GM23248 (cell line): ENCODE measurements around the gene LYSMD1. TPM values are rescaled to one million over a fixed set of nuclear protein-coding genes. Genes with fewer than 3 reads are reported as not detected.
"Not testable (repeated sequence)": the region's sequence is repeated elsewhere in the genome, so short reads cannot be mapped to it uniquely, and the experiment has no call there.

Source experiments
- DNase-seq: peaks from one replicate; pipeline ENCODE4 v3.0.0-alpha.2; 2015
- H2AFZ ChIP-seq: fragments of 200-600 bp; sonication (generic); 2 replicates; pipeline ENCODE4 v1.6.1; 2016; ENCODE audit warnings: antibody characterized with exemption
- H3F3A ChIP-seq: fragments of 200-600 bp; sonication (generic); 2 replicates; pipeline ENCODE4 v1.6.1; 2016; ENCODE audit warnings: mild to moderate bottlenecking, antibody characterized with exemption, mixed run types; ENCODE audit not compliant: insufficient read depth
- H3K27ac ChIP-seq: fragments of 200-600 bp; sonication (generic); 2 replicates; pipeline ENCODE4 v1.5.1; 2016; ENCODE audit warnings: mild to moderate bottlenecking
- H3K27me3 ChIP-seq: fragments of 200-600 bp; sonication (generic); replicated peaks from 2 replicates; pipeline ENCODE4 v1.6.1; 2016; ENCODE audit warnings: mild to moderate bottlenecking; ENCODE audit not compliant: insufficient read depth
- H3K36me3 ChIP-seq: fragments of 200-600 bp; sonication (generic); 2 replicates; pipeline ENCODE4 v1.6.1; 2016; ENCODE audit warnings: low read depth, mild to moderate bottlenecking
- H3K4me1 ChIP-seq: fragments of 200-600 bp; sonication (generic); 2 replicates; pipeline ENCODE4 v1.6.1; 2016; ENCODE audit warnings: mild to moderate bottlenecking; ENCODE audit not compliant: insufficient read depth
- H3K4me2 ChIP-seq: fragments of 200-600 bp; sonication (generic); one replicate; pipeline ENCODE4 v1.6.1; 2016; ENCODE audit warnings: mild to moderate bottlenecking; ENCODE audit not compliant: unreplicated experiment
- H3K4me3 ChIP-seq: fragments of 200-600 bp; sonication (generic); 2 replicates; pipeline ENCODE4 v1.5.1; 2016; ENCODE audit warnings: mild to moderate bottlenecking
- H3K79me2 ChIP-seq: fragments of 200-600 bp; sonication (generic); 2 replicates; pipeline ENCODE4 v1.6.1; 2016; ENCODE audit warnings: mild to moderate bottlenecking; ENCODE audit not compliant: insufficient read depth
- H3K9ac ChIP-seq: fragments of 200-600 bp; sonication (generic); 2 replicates; pipeline ENCODE4 v1.6.1; 2016; ENCODE audit warnings: mild to moderate bottlenecking
- H3K9me2 ChIP-seq: fragments of 200-600 bp; sonication (generic); 2 replicates; pipeline ENCODE4 v1.6.1; 2016; ENCODE audit warnings: mixed run types, mild to moderate bottlenecking, moderate library complexity; ENCODE audit not compliant: insufficient read depth
- H3K9me3 ChIP-seq: fragments of 200-600 bp; sonication (generic); one replicate; pipeline ENCODE4 v1.6.1; 2017; ENCODE audit warnings: low read depth
- H4K20me1 ChIP-seq: fragments of 200-600 bp; sonication (generic); 2 replicates; pipeline ENCODE4 v1.6.0; 2016; ENCODE audit not compliant: insufficient read depth
- EZH2 ChIP-seq: fragments of 200-600 bp; sonication (generic); IDR thresholded peaks from 2 replicates; pipeline ENCODE4 v1.6.1; 2018; ENCODE audit warnings: antibody characterized with exemption, mild to moderate bottlenecking; ENCODE audit not compliant: insufficient read depth, poor library complexity, severe bottlenecking
- EZH2phosphoT487 ChIP-seq: fragments of 200-600 bp; sonication (generic); IDR thresholded peaks from 2 replicates; pipeline ENCODE4 v1.6.1; 2018; ENCODE audit warnings: antibody characterized with exemption, moderate library complexity, mild to moderate bottlenecking, low read depth; ENCODE audit not compliant: insufficient read depth
- WGBS, 2 experiments: methylation state at CpG; one replicate each; pipeline ENCODE4 v1.1.6; 2015 to 2017; ENCODE audit warnings: low lambda C conversion rate in 2 of 2, low coverage in 1 of 2; ENCODE audit errors: missing lambda C conversion rate in 2 of 2; 5-methylcytosine and 5-hydroxymethylcytosine counted together
- in situ Hi-C: fragments of 300-500 bp; cut with MboI; formaldehyde crosslinking; loops from 2 replicates; pipeline ENCODE4 v1.15.0; 2020
- polyA plus RNA-seq: library from polyadenylated mRNA; unstranded; fragments of >200 nt; fragmentation: Nextera tagmentation; extraction: Ambion mirVana; gene quantifications from 2 replicates; pipeline ENCODE4 v1.2.1, GENCODE V29; 2016
- total RNA-seq: library from RNA; depleted of rRNA; stranded (reverse); fragments of >200 nt; shearing (Covaris generic); gene quantifications from 2 replicates; pipeline ENCODE4 v1.2.3, GENCODE V29; 2014

The LYSMD1 gene
- total and polyA plus RNA-seq, 2 experiments from 2014 or later: 3.4 to 11.5 TPM

DNA sequence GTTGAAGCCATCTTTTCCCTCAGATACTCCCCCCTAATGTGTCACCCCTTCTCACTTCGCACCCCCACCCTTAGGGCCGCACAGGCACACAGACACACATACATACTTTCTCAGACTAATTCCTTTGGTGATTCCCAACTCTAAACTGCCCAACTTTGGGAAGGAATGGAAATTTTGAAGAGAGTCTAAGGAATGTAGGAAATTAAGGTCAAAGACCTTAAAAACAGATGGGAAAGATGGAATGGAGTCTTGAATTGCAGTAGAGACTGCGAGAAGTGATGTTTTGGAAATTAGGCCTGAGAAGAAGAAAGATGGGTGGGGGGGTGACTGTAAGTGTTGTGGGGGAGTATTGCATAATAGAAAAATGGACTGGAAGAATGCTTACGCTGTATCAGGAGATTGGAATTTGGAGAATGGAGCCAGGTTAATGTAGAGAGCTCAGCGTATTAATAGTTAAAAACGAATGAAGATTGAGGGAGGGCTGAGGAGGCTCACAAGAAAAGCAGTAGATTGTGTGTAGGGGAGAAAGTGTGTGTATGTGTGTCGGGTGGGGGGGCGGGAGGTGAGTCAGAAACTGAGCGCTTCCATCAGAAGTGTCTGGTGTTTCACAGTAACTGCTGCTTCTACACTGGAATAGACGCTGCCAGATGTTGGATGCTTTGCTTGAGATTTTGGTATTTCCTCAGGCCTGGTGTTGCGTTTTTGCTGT is 34.3 kb upstream of the LYSMD1 start:
- Histone ChIP-seq H3K9me3 (no peaks in the 10 kb centered on the region), H3K27me3 (no peaks in the 10 kb centered on the region), H3K9me2 (no peaks in the 10 kb centered on the region), H4K20me1 (peaks cover 6% of the 10 kb centered on the region; the same call in 1 of the 2 replicates), H3K4me2 (peak overlapping the region; percentile 100), H3K79me2 (peaks cover 67% of the 10 kb centered on the region), H3F3A (peaks cover 51% of the 10 kb centered on the region), H3K4me1 (peaks cover 27% of the 10 kb centered on the region), H3K36me3 (peaks cover 13% of the 10 kb centered on the region; the same call in 1 of the 2 replicates), H3K4me3 (peak overlapping the region; percentile 100), H2AFZ (no peak overlapping the region), H3K27ac (peak overlapping the region; percentile 93), H3K9ac (peak overlapping the region; percentile 98)
- in situ Hi-C loops: no loop called here
- WGBS, 2 experiments: 2 to 5% methylated on average over 9 to 11 of the region's 11 CpGs
- DNase-seq: peak; percentile 93
- TF ChIP-seq EZH2: no peak

DNA sequence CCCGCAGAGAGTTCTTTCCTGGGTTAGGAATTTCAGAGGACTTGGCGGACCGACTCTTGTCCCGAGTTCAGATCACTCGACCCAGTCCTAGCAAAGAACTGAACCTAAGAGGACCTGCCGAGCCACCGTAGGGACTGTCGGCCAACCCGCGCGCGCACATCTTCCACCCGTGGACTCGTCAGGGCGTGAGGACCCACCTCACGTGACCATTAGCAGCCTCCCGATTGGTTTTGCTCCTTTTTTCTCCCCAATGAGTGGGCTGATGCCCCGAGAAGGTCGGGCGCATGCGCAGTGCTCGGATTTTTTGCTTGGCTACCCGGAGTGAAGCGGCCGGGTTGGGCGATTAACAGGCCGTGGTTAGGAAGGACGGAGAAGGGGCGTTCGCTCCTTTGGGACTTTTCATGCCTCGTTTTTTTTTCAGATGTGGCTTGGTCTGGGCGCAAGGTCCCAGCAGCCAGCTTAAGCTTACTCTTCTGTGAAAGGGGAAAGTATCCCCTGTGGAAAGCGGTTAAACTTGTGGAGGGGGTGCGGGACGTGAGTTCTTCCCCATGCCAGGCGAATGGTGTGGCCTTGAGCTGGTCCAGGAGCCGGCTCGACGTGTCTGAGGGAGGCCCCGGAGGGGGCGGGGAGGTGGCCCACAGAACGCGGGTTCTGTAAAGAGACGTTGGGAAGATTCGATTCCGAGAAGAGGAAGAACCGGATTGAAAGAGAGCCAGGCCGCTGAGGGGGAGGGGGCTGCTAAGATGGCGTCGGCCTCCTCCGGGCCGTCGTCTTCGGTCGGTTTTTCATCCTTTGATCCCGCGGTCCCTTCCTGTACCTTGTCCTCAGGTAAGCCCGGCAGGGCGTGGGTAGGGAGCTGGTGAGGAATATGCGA is 32.8 kb upstream of the LYSMD1 start, which contains the start of gene PIP5K1A:
Gene PIP5K1A, plus strand, starts transcription at position 299 of the 874 bp plus-strand sequence. Its CDS starts 445 bp downstream, at position 744.
- peaks cover 34% of the 10 kb centered on the region for H3K4me1 ChIP-seq
- in situ Hi-C loops: no loop called here
- peaks cover 9% of the 10 kb centered on the region; the same call in 1 of the 2 replicates for H3K36me3 ChIP-seq
- H2AFZ ChIP-seq: peak within 1 kb of the TSS; percentile 71
- peak within 1 kb of the TSS; percentile 100 for H3K4me3 ChIP-seq
- H3K9me3 ChIP-seq: no peaks in the 10 kb centered on the region
- peaks cover 46% of the 10 kb centered on the region for H3F3A ChIP-seq
- no peaks in the 10 kb centered on the region; the same call in 1 of the 2 replicates for H4K20me1 ChIP-seq
- TF ChIP-seq EZH2: no peak
- no peak for TF ChIP-seq EZH2phosphoT487
- peak within 1 kb of the TSS; percentile 98 for H3K9ac ChIP-seq
- DNase-seq: peak; percentile 99
- peak within 1 kb of the TSS; percentile 86 for H3K4me2 ChIP-seq
- 1 to 2% methylated on average over 60 of the region's 60 CpGs for WGBS, 2 experiments
- no peaks in the 10 kb centered on the region for H3K9me2 ChIP-seq
- peak within 1 kb of the TSS; percentile 93 for H3K27ac ChIP-seq
- peaks cover 52% of the 10 kb centered on the region for H3K79me2 ChIP-seq
- no peaks in the 10 kb centered on the region for H3K27me3 ChIP-seq

DNA sequence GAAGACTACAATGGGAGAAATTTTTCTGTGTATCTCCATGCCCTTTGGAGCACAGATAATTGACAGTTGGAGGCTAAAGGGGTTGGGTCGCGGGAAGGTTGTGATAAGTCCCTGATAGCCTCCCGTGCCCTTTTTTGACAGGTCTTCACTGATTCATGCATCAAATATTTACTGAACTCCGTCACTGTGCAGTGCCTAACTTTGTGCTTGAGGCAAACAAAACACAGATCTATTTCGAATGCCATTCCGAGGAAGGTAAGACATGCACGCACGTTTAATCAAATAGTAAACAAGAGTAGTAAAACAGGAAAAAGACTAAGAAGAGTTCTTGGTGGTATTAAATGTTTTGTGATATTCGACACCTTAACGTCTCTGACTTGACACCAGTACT is 32.2 kb upstream of the LYSMD1 start:
- Histone ChIP-seq H3K27me3 (no peaks in the 10 kb centered on the region), H3K9ac (peak overlapping the region; percentile 98), H3K36me3 (peaks cover 4% of the 10 kb centered on the region; the same call in 1 of the 2 replicates), H4K20me1 (no peaks in the 10 kb centered on the region; the same call in 1 of the 2 replicates), H3K9me2 (no peaks in the 10 kb centered on the region), H3K9me3 (no peaks in the 10 kb centered on the region), H3K79me2 (peaks cover 45% of the 10 kb centered on the region), H3K4me1 (peaks cover 34% of the 10 kb centered on the region), H3K4me3 (peak overlapping the region; percentile 100), H3K4me2 (peak overlapping the region; percentile 86), H3K27ac (peak overlapping the region; percentile 93), H2AFZ (peak overlapping the region; percentile 71), H3F3A (peaks cover 43% of the 10 kb centered on the region)
- TF ChIP-seq EZH2 (no peak), EZH2phosphoT487 (no peak)
- DNase-seq: no peak
- in situ Hi-C loops: no loop called here
- WGBS, 2 experiments: 3% methylated on average over 10 of the region's 10 CpGs

DNA sequence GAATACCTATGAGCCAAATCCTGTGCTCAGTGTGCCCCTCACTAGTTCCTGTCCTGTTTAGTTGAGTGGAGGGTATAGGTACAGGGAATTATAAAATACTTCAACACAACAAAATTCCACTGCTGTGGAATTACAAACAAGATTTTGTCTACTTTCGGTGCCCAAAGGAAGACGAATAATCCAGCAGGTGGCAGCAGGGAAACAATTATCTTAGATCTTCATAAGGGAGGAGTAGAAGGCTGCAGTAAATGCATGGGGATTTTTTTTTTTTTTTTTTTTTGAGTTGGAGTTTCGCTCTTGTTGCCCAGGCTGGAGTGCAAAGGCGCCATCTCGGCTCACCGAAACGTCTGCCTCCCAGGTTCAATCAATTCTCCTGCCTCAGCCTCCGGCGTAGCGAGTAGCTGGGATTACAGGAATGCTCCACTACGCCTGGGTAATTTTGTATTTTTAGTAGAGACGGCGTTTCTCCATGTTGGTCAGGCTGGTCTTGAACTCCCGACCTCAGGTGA is 30.6 kb upstream of the LYSMD1 start:
- Histone ChIP-seq H2AFZ (peak overlapping the region; percentile 68), H3K9me3 (no peaks in the 10 kb centered on the region), H3K9me2 (no peaks in the 10 kb centered on the region), H3K79me2 (peaks cover 30% of the 10 kb centered on the region), H3K27me3 (no peaks in the 10 kb centered on the region), H3K4me3 (peak overlapping the region; percentile 56), H3K4me1 (peaks cover 22% of the 10 kb centered on the region), H4K20me1 (no peaks in the 10 kb centered on the region; the same call in 1 of the 2 replicates), H3K4me2 (peak overlapping the region; percentile 74), H3K36me3 (no peaks in the 10 kb centered on the region), H3K9ac (peak overlapping the region; percentile 78), H3F3A (peaks cover 30% of the 10 kb centered on the region), H3K27ac (peak overlapping the region; percentile 96)
- no peak for TF ChIP-seq EZH2phosphoT487
- TF ChIP-seq EZH2: no peak
- DNase-seq: peak; percentile 91
- WGBS, 2 experiments: 26 to 34% methylated on average over 14 of the region's 14 CpGs
- in situ Hi-C loops: no loop called here

DNA sequence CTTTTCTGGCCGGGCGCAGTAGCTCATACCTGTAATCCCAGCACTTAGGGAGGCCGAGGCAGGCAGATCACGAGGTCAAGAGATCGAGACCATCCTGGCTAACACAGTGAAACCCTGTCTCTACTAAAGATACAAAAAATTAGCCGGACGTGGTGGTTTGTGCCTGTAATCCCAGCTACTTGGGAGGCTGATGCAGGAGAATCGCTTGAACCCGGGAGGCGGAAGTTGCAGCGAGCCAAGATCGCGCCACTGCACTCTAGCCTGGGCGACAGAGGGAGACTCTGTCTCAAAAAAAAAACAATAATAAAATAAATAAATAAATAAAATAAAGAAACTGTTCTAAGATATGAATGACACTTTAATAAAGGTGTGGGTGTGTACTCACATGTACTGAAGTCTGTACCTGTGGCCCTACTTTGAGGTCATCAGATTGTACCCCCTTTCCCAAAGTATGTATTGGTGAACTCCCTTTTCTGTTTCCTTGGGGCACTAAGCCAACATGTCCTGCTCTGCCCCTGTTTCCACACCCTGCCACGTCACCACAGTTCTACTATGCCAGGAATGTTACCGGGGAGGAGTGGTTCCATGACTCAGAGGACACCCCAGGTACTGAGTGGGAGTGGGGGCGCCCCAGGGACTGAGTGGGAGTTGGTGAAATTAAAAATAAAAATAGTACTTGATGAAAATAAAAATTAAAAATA is 29.3 kb upstream of the LYSMD1 start:
- H3K9me3 ChIP-seq, H4K20me1 ChIP-seq, H3K36me3 ChIP-seq, H3K9me2 ChIP-seq, in situ Hi-C loops, H3K27me3 ChIP-seq, H2AFZ ChIP-seq: not testable (repeated sequence)
- peak overlapping the region; percentile 78 for H3K9ac ChIP-seq
- H3K27ac ChIP-seq: peak overlapping the region; percentile 96
- peak; percentile 95 for DNase-seq
- H3F3A ChIP-seq: peaks cover 25% of the 10 kb centered on the region
- H3K4me3 ChIP-seq: peak overlapping the region; percentile 56
- H3K4me2 ChIP-seq: peak overlapping the region; percentile 74
- WGBS, 2 experiments: 72 to 73% methylated on average over 16 to 17 of the region's 17 CpGs
- H3K4me1 ChIP-seq: peaks cover 15% of the 10 kb centered on the region
- H3K79me2 ChIP-seq: peaks cover 26% of the 10 kb centered on the region
